Measurements from ENCODE around the gene PLCB4. TPM values are rescaled to one million over a fixed set of nuclear protein-coding genes. Genes with fewer than 3 reads are reported as not detected.
"Not testable (repeated sequence)": the region's sequence is repeated elsewhere in the genome, so short reads cannot be mapped to it uniquely, and the experiment has no call there.

The PLCB4 gene
- total RNA-seq, 1 experiment from 2014 or later: 0.07 TPM

- H3K36me3 ChIP-seq: no peaks in the 10 kb centered on the region
- no peaks in the 10 kb centered on the region for H3K27me3 ChIP-seq
- no peak overlapping the region for H3K4me3 ChIP-seq
- H3K9me3 ChIP-seq: no peaks in the 10 kb centered on the region
- DNase-seq: no peak
Measured at GRCh38 chr20:9141921-9142320, 73.0 kb downstream of the PLCB4 start.

- no peak for DNase-seq
- Histone ChIP-seq H3K36me3 (no peaks in the 10 kb centered on the region), H3K27me3 (no peaks in the 10 kb centered on the region), H3K4me3 (no peak overlapping the region), H3K9me3 (no peaks in the 10 kb centered on the region)
Measured at GRCh38 chr20:9142809-9143208, 73.9 kb downstream of the PLCB4 start.

GRCh38 chr20:9143926-9144325, 75.0 kb downstream of the PLCB4 start:
- DNase-seq: no peak
- H3K27me3 ChIP-seq: no peaks in the 10 kb centered on the region
- H3K36me3 ChIP-seq: no peaks in the 10 kb centered on the region
- H3K4me3 ChIP-seq: no peak overlapping the region
- H3K9me3 ChIP-seq: no peaks in the 10 kb centered on the region

GRCh38 chr20:9144643-9145042, 75.8 kb downstream of the PLCB4 start:
- DNase-seq: no peak
- no peak overlapping the region for H3K4me3 ChIP-seq
- H3K36me3 ChIP-seq: no peaks in the 10 kb centered on the region
- H3K9me3 ChIP-seq: no peaks in the 10 kb centered on the region
- H3K27me3 ChIP-seq: no peaks in the 10 kb centered on the region

GRCh38 chr20:9145142-9145541, 76.3 kb downstream of the PLCB4 start:
- no peak overlapping the region for H3K4me3 ChIP-seq
- no peak for DNase-seq

GRCh38 chr20:9146649-9147048, 77.8 kb downstream of the PLCB4 start:
- no peaks in the 10 kb centered on the region for H3K36me3 ChIP-seq
- DNase-seq: no peak
- no peaks in the 10 kb centered on the region for H3K9me3 ChIP-seq
- no peaks in the 10 kb centered on the region for H3K27me3 ChIP-seq
- H3K4me3 ChIP-seq: no peak overlapping the region

More at GRCh38 chr20:9145142-9145541, 76.3 kb downstream of the PLCB4 start:
- no peaks in the 10 kb centered on the region for H3K27me3 ChIP-seq
- no peaks in the 10 kb centered on the region for H3K36me3 ChIP-seq
- H3K9me3 ChIP-seq: no peaks in the 10 kb centered on the region

GRCh38 chr20:9147547-9148024, 78.7 kb downstream of the PLCB4 start:
- Histone ChIP-seq H3K9me3 (no peaks in the 10 kb centered on the region), H3K4me3 (no peak overlapping the region), H3K36me3 (no peaks in the 10 kb centered on the region), H3K27me3 (no peaks in the 10 kb centered on the region)
- no peak for DNase-seq

GRCh38 chr20:9148291-9148690, 79.4 kb downstream of the PLCB4 start:
- H3K9me3 ChIP-seq: 0 out of 2 replicates have a peak, but pooled peaks cover 1% of the 10 kb centered on the region
- no peak for DNase-seq
- no peaks in the 10 kb centered on the region for H3K27me3 ChIP-seq
- no peak overlapping the region for H3K4me3 ChIP-seq
- no peaks in the 10 kb centered on the region for H3K36me3 ChIP-seq

GRCh38 chr20:9149087-9149486, 80.2 kb downstream of the PLCB4 start:
- Histone ChIP-seq H3K9me3 (0 out of 2 replicates have a peak, but pooled peaks cover 1% of the 10 kb centered on the region), H3K4me3 (no peak overlapping the region), H3K27me3 (no peaks in the 10 kb centered on the region), H3K36me3 (no peaks in the 10 kb centered on the region)
- no peak for DNase-seq

- H3K36me3 ChIP-seq: no peaks in the 10 kb centered on the region
- no peak for DNase-seq
- 0 out of 2 replicates have a peak, but pooled peaks cover 1% of the 10 kb centered on the region for H3K9me3 ChIP-seq
- no peak overlapping the region for H3K4me3 ChIP-seq
- H3K27me3 ChIP-seq: no peaks in the 10 kb centered on the region
Measured at GRCh38 chr20:9149796-9150195, 80.9 kb downstream of the PLCB4 start.

GRCh38 chr20:9150679-9151078, 81.8 kb downstream of the PLCB4 start:
- DNase-seq: no peak

GRCh38 chr20:9152139-9152538, 83.3 kb downstream of the PLCB4 start:
- DNase-seq, H3K36me3 ChIP-seq, H3K27me3 ChIP-seq, H3K4me3 ChIP-seq, H3K9me3 ChIP-seq: not testable (repeated sequence)

More at GRCh38 chr20:9150679-9151078, 81.8 kb downstream of the PLCB4 start:
- no peaks in the 10 kb centered on the region for H3K36me3 ChIP-seq
- H3K9me3 ChIP-seq: 0 out of 2 replicates have a peak, but pooled peaks cover 1% of the 10 kb centered on the region
- no peak overlapping the region for H3K4me3 ChIP-seq
- no peaks in the 10 kb centered on the region for H3K27me3 ChIP-seq

- Histone ChIP-seq H3K36me3 (no peaks in the 10 kb centered on the region), H3K9me3 (0 out of 2 replicates have a peak, but pooled peaks cover 1% of the 10 kb centered on the region), H3K4me3 (no peak overlapping the region), H3K27me3 (0 out of 2 replicates have a peak, but pooled peaks cover 2% of the 10 kb centered on the region)
- no peak for DNase-seq
Measured at GRCh38 chr20:9154464-9155024, 85.7 kb downstream of the PLCB4 start.

- DNase-seq: no peak
- Histone ChIP-seq H3K36me3 (no peaks in the 10 kb centered on the region), H3K4me3 (no peak overlapping the region), H3K9me3 (0 out of 2 replicates have a peak, but pooled peaks cover 1% of the 10 kb centered on the region), H3K27me3 (0 out of 2 replicates have a peak, but pooled peaks cover 2% of the 10 kb centered on the region)
Measured at GRCh38 chr20:9156529-9157280, 87.8 kb downstream of the PLCB4 start.

- no peaks in the 10 kb centered on the region for H3K9me3 ChIP-seq
- no peak for DNase-seq
- H3K4me3 ChIP-seq: no peak overlapping the region
Measured at GRCh38 chr20:9160331-9160730, 91.4 kb downstream of the PLCB4 start.

GRCh38 chr20:9160757-9161156, 91.9 kb downstream of the PLCB4 start:
- Histone ChIP-seq H3K27me3 (peaks cover 2% of the 10 kb centered on the region; the same call in 1 of the 2 replicates), H3K9me3 (no peaks in the 10 kb centered on the region), H3K4me3 (no peak overlapping the region), H3K36me3 (no peaks in the 10 kb centered on the region)
- DNase-seq: no peak

More at GRCh38 chr20:9160331-9160730, 91.4 kb downstream of the PLCB4 start:
- H3K27me3 ChIP-seq: peaks cover 2% of the 10 kb centered on the region; the same call in 1 of the 2 replicates
- no peaks in the 10 kb centered on the region for H3K36me3 ChIP-seq

GRCh38 chr20:9161311-9161710, 92.4 kb downstream of the PLCB4 start:
- DNase-seq: no peak
- no peaks in the 10 kb centered on the region; the same call in 1 of the 2 replicates for H3K27me3 ChIP-seq
- H3K9me3 ChIP-seq: no peaks in the 10 kb centered on the region
- no peaks in the 10 kb centered on the region for H3K36me3 ChIP-seq
- no peak overlapping the region for H3K4me3 ChIP-seq
